NCI-H524 treated with DMSO at 0.1 percent for 48 hours (cell line): Measurements from ENCODE around the gene CPEB3.
"Not testable (repeated sequence)": the region's sequence is repeated elsewhere in the genome, so short reads cannot be mapped to it uniquely, and the experiment has no call there.

Experiments used
- DNase-seq: peaks from one replicate; lab custom pipeline; 2025; lab: John Stamatoyannopoulos, UW

The CPEB3 gene

DNA sequence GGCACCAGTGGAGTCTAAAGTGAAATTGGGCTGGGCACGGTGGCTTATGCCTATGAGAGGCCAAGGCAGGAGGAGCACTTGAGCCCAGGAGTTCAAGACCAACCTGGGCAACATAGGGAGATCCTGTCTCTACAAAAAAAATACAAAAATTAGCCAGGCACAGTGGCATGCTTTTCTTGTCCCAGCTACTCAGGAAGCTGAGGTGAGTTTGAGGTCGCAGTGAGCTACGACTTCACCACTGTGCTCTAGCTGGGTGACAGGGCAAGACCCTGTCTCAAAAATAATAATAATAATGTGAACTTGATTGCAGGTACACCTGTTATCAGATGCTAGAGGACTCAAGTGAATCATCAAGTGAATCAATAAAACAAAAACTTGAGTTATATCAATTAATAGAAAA is 259.3 kb downstream of the CPEB3 start:
- DNase-seq, result no peak

DNA sequence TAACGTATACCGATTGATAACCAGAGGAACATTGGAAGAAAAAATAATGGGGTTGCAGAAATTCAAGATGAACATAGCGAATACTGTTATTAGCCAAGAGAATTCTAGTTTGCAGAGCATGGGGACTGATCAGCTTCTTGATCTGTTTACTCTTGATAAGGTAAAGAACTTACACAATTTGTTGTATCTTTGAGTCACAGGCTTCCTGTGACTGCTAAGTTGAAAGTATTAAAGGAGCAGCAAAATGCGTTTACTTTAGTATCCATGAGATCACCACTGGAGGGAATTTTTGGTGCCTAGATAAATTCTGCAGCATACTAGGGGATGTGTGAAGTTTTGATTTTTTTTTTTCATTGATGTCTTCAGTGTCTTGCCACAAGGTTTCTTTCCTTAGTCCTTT is 263.7 kb downstream of the CPEB3 start:
- no peak for DNase-seq

- not testable (repeated sequence) for DNase-seq
These were observed 265.5 kb downstream of the CPEB3 start for GRCh38 chr10:92025340-92025739.

DNA sequence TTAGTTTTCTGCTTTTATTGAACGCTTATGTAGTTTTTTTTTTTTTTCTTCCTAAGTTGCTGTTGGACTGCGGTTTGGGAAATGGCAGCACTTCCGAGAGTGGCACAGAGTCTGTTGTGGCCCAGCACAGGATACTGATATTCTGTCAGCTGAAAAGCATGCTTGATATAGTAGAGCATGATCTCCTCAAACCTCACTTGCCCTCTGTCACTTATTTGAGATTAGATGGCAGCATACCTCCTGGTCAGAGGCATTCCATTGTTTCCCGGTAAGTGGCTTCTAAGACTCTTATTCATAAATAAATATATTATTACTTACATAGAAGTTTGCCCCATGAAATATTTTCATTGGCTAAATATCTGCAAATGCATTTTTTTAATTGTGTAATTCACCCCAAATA is 266.2 kb downstream of the CPEB3 start:
- DNase-seq, result no peak

DNA sequence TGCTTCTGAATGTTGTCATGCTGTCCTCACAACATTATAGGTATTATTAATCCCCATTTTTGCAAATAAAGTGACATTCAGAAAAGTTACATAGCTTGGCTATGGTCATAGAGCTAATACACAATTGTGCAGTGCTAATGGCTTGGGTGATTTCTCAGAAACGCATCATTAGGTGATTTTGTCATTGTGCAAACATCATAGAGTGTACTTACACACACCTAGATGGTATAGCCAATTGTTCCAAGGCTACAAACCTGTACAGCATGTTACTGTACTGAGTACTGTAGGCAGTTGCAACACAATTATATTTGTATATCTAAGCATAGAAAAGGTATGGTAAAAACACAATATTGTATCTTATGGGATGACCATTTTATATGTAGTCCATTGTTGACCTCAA is 276.3 kb downstream of the CPEB3 start:
- DNase-seq, result no peak

DNA sequence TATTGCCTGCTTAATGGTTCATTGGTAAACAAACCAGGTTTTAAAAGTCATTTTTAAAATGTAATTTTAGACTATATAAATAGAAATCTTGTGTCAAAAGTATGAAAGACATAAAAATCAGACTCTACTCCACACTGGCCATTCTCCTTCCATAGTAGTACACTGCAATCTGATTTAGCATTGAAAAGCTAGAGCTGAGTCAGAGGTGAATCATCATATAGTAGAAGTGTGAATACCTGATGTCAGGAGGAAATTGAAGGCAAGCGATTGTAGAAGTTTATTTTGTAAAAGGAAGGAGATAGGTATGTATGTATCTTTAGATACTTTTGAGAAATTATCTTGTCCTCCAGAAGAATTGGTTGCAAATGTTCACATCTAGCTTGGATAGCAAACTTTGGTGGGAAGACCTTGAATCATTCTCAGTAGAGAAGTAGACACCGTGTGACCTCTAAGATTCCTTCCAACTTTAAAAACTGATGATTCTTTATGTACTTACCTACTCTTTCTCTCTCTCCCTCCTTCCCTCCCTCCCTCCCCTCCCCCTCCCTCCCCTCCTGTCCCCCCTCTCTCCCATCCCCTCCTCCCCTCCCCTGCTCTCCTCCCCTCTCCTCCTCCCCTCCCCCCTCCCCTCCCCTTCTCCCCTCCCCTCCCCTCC is 279.2 kb downstream of the CPEB3 start:
- no peak for DNase-seq

DNA sequence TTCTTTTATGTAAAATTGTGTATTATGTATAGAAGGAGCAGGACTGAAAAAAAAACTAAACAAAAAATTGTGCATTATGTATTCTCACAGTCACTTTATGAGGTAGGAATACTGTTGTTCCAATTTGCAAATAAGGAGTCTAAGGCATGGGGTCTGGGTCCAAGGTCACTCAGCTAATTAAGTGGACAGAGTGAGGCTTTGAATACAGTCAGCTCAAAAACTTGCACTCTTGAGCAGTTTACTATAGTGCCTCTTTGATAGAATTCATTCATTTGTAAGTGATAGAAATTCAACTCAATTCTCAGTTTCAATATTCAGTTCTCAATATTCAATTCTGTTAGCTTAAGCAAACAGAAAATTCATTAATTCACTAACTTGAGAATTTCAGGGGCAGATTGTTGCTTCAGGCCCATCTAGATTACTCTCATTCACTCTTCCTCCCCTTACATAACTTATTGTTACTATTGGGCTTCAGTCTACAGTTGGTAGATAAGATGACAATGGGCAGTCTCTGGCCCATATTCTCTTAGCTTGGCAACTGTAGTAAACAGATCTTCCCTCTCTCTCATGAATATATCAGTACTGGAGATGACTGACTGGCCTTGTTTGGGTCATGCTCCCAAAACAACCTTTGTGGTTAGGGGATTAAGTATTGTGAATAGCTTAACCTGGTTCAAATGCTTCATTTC is 280.7 kb downstream of the CPEB3 start:
- DNase-seq, result no peak

GRCh38 chr10:92009445-92009844 is 281.4 kb downstream of the CPEB3 start:
- no peak for DNase-seq

DNA sequence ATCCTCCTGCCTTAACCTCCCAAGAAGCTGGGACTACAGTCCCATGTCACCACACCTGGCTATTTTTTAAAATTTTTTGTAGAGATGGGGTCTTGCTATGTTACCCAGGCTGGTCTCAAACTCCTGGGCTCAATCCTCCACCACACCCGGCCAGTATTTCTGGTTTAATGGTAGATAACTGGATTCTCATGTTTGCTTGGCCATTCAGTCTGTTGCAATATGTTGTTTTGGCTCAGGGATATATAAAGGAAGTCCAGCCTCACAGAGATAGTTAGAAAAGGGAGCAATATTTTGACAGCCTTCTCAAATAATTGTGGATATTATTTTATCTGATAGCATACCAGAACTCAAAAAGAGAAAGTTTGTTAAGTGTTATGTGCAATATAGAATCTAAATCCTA is 284.9 kb downstream of the CPEB3 start:
- DNase-seq, result no peak

- DNase-seq, result no peak
These were observed 287.6 kb downstream of the CPEB3 start for GRCh38 chr10:92003258-92003657.

DNA sequence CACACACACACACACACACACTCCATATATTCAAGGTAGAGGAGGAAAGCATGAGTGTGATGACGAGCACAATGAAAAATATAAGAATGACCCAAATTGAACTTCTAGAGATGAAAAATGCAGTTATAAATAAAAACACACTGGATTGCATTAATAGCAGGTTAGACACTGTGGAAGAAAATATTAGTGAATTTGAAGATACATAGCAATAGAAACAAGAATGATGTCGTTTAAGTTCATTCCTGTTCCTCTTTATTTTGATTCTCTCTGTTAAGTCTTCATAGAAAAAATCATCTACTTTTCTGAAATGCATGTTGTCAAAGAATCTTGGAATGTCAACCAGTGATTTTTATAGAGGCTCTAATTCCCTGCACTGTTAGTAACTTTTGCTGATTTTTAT is 288.9 kb downstream of the CPEB3 start:
- no peak for DNase-seq

DNA sequence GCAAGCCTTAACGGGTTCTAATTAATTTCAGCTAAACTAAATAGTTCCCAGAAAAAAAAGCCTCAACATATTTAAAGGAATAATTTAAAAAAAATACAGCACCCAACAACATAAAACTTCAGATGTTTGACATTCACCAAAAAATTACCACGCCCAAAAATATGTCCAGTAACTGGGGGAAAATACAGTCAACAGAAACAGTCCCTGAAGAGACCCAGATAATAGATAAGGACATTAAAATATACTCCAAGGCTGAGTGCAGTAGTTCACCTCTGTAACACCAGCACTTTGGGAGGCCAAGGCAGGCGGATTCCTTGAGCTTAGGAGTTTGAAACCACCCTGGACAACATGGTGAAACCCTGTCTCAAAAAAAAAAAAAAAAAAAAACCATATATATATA is 289.3 kb downstream of the CPEB3 start:
- DNase-seq, result no peak
